Stomach (tissue), 4 donors: ENCODE data around the gene C3orf20.

Source experiments
- CTCF ChIP-seq, 7 experiments: fragments of 450-650 bp in 4 of 7; fragments of 200-600 bp in 3 of 7; sonication (generic) in 3 of 7; IDR thresholded peaks; one replicate each; pipeline ENCODE4 v1.5.1; 2016 to 2019; ENCODE audit warnings: antibody characterized with exemption in 7 of 7, control low read depth in 2 of 7, mild to moderate bottlenecking in 1 of 7
- EP300 ChIP-seq: sonication (generic); formaldehyde crosslinking; IDR thresholded peaks from one replicate; pipeline ENCODE4 v1.6.1; 2017; ENCODE audit warnings: antibody characterized with exemption
- POLR2A ChIP-seq, 4 donors: fragments of 450-650 bp; IDR thresholded peaks; one replicate each; pipeline ENCODE4 v1.6.1; 2016; ENCODE audit warnings: antibody characterized with exemption in 4 of 4, control low read depth in 2 of 4, mild to moderate bottlenecking in 1 of 4, moderate library complexity in 1 of 4
- POLR2AphosphoS5 ChIP-seq, 3 donors: sonication (generic); formaldehyde crosslinking; IDR thresholded peaks; one replicate each; pipeline ENCODE4 v1.6.1; 2016; ENCODE audit warnings: antibody characterized with exemption in 3 of 3

GRCh38 chr3:14787630-14788029 is 112.7 kb downstream of the C3orf20 start:
- no peak for TF ChIP-seq POLR2AphosphoS5 (IDR thresholded peaks at IDR 0.05)
- TF ChIP-seq CTCF (IDR thresholded peaks at IDR 0.05), result no peak
- TF ChIP-seq EP300, result no peak
- no peak for TF ChIP-seq POLR2A (IDR thresholded peaks at IDR 0.05)
